GM10266 (cell line): ENCODE data around the gene BCL2L13.

ENCODE experiments used
- DNase-seq: peaks from one replicate; pipeline ENCODE4 v3.0.0; 2012; ENCODE audit errors: extremely low spot score
- TF ChIP-seq, protein P1 (sequence below): IDR thresholded peaks from 2 replicates; pipeline ENCODE4 v1.5.1; 2012; ENCODE audit warnings: mild to moderate bottlenecking, low read depth; ENCODE audit not compliant: control insufficient read depth, insufficient read depth; ENCODE audit errors: missing control alignments

Gene BCL2L13

DNA sequence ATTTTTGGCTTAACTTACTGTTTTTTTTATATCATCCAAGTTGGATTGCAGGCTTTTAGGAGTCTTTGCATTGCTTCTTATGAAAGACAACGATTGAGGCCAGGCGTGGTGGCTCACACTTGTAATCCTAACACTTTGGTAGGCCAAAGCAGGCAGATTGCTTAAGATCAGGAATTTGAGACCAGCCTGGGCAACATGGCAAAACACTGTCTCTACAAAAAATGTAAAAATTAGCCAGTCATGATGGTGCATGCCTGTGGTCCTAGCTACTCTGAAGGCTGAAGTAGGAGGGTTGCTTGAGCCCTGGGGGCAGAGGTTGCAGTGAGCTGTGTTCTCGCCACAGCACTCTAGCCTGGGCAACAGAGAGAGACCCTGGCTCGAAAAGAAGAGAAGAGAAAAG, 79.2 kb downstream of the BCL2L13 start:
- DNase-seq = no peak
- TF ChIP-seq, protein P1, sequence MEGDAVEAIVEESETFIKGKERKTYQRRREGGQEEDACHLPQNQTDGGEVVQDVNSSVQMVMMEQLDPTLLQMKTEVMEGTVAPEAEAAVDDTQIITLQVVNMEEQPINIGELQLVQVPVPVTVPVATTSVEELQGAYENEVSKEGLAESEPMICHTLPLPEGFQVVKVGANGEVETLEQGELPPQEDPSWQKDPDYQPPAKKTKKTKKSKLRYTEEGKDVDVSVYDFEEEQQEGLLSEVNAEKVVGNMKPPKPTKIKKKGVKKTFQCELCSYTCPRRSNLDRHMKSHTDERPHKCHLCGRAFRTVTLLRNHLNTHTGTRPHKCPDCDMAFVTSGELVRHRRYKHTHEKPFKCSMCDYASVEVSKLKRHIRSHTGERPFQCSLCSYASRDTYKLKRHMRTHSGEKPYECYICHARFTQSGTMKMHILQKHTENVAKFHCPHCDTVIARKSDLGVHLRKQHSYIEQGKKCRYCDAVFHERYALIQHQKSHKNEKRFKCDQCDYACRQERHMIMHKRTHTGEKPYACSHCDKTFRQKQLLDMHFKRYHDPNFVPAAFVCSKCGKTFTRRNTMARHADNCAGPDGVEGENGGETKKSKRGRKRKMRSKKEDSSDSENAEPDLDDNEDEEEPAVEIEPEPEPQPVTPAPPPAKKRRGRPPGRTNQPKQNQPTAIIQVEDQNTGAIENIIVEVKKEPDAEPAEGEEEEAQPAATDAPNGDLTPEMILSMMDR = no peak

DNA sequence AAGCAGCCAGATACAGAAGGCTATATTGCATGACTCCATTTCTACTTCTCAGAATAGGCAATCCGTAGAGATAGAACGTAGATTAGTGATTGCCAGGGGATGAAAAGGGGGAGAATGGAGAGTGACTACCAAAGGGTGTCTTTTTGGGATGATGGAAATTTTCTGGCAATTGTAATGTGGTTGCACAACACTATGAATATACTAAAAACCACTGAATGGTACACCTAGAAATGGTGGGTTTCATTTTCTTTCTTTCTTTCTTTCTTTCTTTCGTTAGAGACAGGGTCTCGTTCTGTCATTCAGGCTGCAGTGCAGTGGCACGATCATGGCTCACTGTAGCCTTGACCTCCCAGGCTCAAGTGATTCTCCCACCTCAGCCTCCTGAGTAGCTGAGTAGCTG, 81.4 kb downstream of the BCL2L13 start:
- TF ChIP-seq, protein P1 = no peak
- DNase-seq = no peak

DNA sequence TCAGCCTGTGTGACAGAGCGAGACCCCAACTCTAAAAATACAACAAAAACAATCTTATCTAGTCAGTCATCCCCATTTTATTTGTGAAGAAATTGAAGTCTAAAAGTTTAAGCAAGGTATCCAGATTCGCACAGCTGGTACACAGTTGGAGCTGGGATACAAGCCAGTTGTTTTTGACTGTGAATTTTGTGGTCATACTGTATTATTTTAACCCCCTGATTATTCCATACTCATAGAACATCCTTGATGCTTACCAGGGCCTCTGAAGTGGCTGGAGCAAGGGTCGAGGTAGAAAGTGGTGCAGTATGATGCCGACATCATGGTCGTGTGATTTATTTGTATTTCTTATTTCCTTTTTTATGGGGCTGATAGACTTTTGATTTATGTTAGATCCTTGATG, 85.7 kb downstream of the BCL2L13 start:
- no peak for DNase-seq
- TF ChIP-seq, protein P1 = no peak

DNA sequence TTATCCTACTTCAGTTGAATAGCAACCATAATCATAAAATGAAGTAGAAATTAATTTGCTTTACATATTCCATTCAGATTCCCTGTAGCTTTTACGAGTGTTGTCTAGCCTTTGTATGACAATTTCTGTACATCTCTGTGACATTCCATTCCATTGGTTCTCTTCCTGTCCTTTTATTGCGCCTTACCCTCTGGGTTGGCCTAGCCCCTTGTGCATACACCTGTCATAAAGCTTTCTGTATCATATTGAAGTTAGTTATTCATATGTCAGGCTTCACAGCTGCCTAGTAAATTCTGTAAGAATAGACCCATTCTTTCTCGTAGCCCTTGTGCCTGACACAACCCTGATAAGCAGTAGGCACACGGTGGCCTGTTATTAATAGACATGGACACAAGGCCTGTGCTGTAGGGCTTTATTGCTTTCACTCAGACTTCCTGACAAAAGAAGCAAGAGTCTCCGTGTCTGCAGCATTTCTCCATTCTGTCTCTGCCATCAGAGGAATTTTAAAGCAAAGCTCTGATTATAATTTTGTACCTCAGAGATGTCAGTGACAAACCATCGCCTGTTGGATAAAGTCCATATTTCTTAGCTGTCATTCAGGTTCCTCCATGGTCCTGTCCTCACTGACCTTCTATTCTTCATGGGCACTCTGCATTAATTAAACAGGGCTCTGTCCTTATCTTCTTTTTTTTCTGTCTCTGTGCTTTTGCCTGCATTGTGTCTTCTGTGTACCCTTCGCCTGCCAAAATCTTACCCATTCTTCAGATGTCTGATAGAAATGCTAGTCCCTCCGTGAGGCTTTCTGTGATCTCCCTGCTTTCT, 86.3 kb downstream of the BCL2L13 start:
- DNase-seq = no peak
- TF ChIP-seq, protein P1 = no peak

GRCh38 chr22:17725500-17725796, 86.9 kb downstream of the BCL2L13 start:
- no peak for DNase-seq
- TF ChIP-seq, protein P1 = no peak

DNA sequence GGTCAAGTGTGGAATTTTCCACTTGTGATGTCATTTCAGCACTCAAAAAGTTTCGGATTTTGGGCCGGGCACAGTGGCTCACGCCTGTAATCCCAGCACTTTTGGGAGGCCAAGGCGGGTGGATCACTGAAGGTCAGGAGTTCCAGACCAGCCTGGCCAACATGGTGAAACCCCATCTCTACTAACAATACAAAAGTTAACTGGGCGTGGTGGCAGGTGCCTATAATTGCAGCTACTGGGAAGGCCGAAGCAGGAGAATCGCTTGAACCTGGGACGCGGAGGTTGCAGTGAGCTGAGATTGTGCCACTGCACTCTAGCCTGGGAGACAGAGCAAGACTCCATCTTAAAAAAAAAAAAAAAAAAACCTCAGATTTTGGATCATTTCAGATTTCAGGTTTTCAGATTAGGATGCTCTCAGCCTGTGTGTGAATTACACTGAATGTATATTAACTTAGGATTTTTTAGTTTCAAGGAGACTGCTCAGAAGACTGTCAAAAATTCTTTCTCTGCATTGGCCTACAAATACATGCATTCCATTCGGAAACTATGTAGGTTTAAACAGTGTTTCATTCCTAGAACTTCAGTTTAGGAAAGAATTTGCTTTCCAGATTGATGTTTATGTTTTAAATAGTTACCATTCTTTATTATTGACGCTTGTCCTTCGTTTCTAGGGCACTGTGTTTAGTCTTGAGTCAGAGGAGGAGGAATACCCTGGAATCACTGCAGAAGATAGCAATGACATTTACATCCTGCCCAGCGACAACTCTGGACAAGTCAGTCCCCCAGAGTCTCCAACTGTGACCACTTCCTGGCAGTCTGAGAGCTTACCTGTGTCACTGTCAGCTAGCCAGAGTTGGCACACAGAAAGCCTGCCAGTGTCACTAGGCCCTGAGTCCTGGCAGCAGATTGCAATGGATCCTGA, 87.7 kb downstream of the BCL2L13 start:
- no peak for DNase-seq

More for the DNA sequence above, 87.7 kb downstream of the BCL2L13 start:
- TF ChIP-seq, protein P1 = no peak
